Activated B cell treated with CpG ODN at 0.5 μM for 24 hours (primary cell): ENCODE data around the gene OSBPL5. TPM values are rescaled to one million over a fixed set of nuclear protein-coding genes. Genes with fewer than 3 reads are reported as not detected.

Experiments
- ATAC-seq: fragments of 200-7000 bp; cut with Tn5 transposase; one replicate; pipeline ENCODE4 v1.10.0; 2021; ENCODE audit warnings: low read depth, mild to moderate bottlenecking, moderate library complexity
- CTCF ChIA-PET: fragments of 350-600 bp; sonication (Branson Sonifier 250); formaldehyde crosslinking; loops from one replicate; lab custom pipeline; 2021; ENCODE audit warnings: antibody characterized with exemption; lab: Charles Lee
- POLR2A ChIA-PET: fragments of 350-600 bp; sonication (Branson Sonifier 250); formaldehyde crosslinking; loops from one replicate; lab custom pipeline; 2021; ENCODE audit warnings: antibody characterized with exemption; lab: Charles Lee
- DNase-seq: peaks from one replicate; pipeline ENCODE4 v3.0.0; 2022
- H3K27ac Mint-ChIP-seq: one replicate; pipeline ENCODE4 v1.8.0; 2020; ENCODE audit warnings: mixed read lengths
- H3K27me3 Mint-ChIP-seq: one replicate; pipeline ENCODE4 v1.8.0; 2021; ENCODE audit warnings: mixed read lengths
- H3K36me3 Mint-ChIP-seq: one replicate; pipeline ENCODE4 v1.8.0; 2021; ENCODE audit warnings: low read depth, mixed read lengths
- H3K4me1 Mint-ChIP-seq: one replicate; pipeline ENCODE4 v1.8.0; 2021; ENCODE audit warnings: mixed read lengths
- H3K4me3 Mint-ChIP-seq: one replicate; pipeline ENCODE4 v1.8.0; 2020; ENCODE audit warnings: mild to moderate bottlenecking, mixed read lengths
- H3K9me3 Mint-ChIP-seq: one replicate; pipeline ENCODE4 v1.8.0; 2020; ENCODE audit warnings: mixed read lengths
- CTCF ChIP-seq: fragments of 200-600 bp; IDR thresholded peaks from one replicate; pipeline ENCODE4 v1.8.0; 2022; ENCODE audit warnings: antibody characterized with exemption, mild to moderate bottlenecking
- intact Hi-C: fragments of 100-400 bp; cut with micrococcal nuclease; formaldehyde crosslinking; loops from one replicate; pipeline ENCODE4 v1.15.1; 2024
- total RNA-seq: library from RNA; stranded (reverse); gene quantifications from 2 replicates; pipeline ENCODE4 v1.2.3, GENCODE V29; 2022

The OSBPL5 gene
- total RNA-seq, 1 donor from 2014 or later: not detected

- H3K4me1 Mint-ChIP-seq: no peaks in the 10 kb centered on the region
- DNase-seq (no peak), ATAC-seq (no peak)
- TF ChIP-seq CTCF: no peak
- peaks cover 8% of the 10 kb centered on the region for H3K27me3 Mint-ChIP-seq
- H3K9me3 Mint-ChIP-seq: peaks cover 15% of the 10 kb centered on the region
- no peak overlapping the region for H3K4me3 Mint-ChIP-seq
- POLR2A ChIA-PET: no interaction called here
- intact Hi-C loops: no loop called here
- no peak overlapping the region for H3K27ac Mint-ChIP-seq
- no peaks in the 10 kb centered on the region for H3K36me3 Mint-ChIP-seq
- CTCF ChIA-PET: no interaction called here
Measured at GRCh38 chr11:3178349-3178748, 13.2 kb upstream of the OSBPL5 start.

- no peak for ATAC-seq
Measured at GRCh38 chr11:3177931-3178330, 12.8 kb upstream of the OSBPL5 start.

GRCh38 chr11:3176487-3176886 is 11.4 kb upstream of the OSBPL5 start:
- H3K27me3 Mint-ChIP-seq: peaks cover 6% of the 10 kb centered on the region
- POLR2A ChIA-PET: no interaction called here
- peaks cover 15% of the 10 kb centered on the region for H3K9me3 Mint-ChIP-seq
- no peak for ATAC-seq
- intact Hi-C loops: no loop called here
- CTCF ChIA-PET: no interaction called here
- no peaks in the 10 kb centered on the region for H3K4me1 Mint-ChIP-seq
- H3K27ac Mint-ChIP-seq: no peak overlapping the region
- TF ChIP-seq CTCF: no peak
- H3K4me3 Mint-ChIP-seq: no peak overlapping the region
- H3K36me3 Mint-ChIP-seq: no peaks in the 10 kb centered on the region
- DNase-seq: no peak

More at GRCh38 chr11:3177931-3178330, 12.8 kb upstream of the OSBPL5 start:
- no peak for TF ChIP-seq CTCF
- no peaks in the 10 kb centered on the region for H3K4me1 Mint-ChIP-seq
- no peak overlapping the region for H3K4me3 Mint-ChIP-seq
- peaks cover 8% of the 10 kb centered on the region for H3K27me3 Mint-ChIP-seq
- CTCF ChIA-PET: no interaction called here
- H3K9me3 Mint-ChIP-seq: peaks cover 15% of the 10 kb centered on the region
- DNase-seq: no peak
- H3K36me3 Mint-ChIP-seq: no peaks in the 10 kb centered on the region
- no peak overlapping the region for H3K27ac Mint-ChIP-seq
- POLR2A ChIA-PET: no interaction called here
- intact Hi-C loops: no loop called here

- Mint-ChIP-seq H3K27me3 (peaks cover 6% of the 10 kb centered on the region), H3K36me3 (no peaks in the 10 kb centered on the region), H3K27ac (no peak overlapping the region), H3K4me3 (no peak overlapping the region), H3K4me1 (no peaks in the 10 kb centered on the region), H3K9me3 (peaks cover 15% of the 10 kb centered on the region)
- CTCF ChIA-PET: no interaction called here
- POLR2A ChIA-PET: no interaction called here
- intact Hi-C loops: no loop called here
- no peak for ATAC-seq
- DNase-seq: no peak
- no peak for TF ChIP-seq CTCF
Measured at GRCh38 chr11:3175194-3175593, 10.1 kb upstream of the OSBPL5 start.

GRCh38 chr11:3174387-3174786 is 9.3 kb upstream of the OSBPL5 start:
- DNase-seq: no peak
- Mint-ChIP-seq H3K36me3 (no peaks in the 10 kb centered on the region), H3K27ac (no peak overlapping the region), H3K4me3 (no peak overlapping the region), H3K4me1 (no peaks in the 10 kb centered on the region), H3K9me3 (peaks cover 13% of the 10 kb centered on the region), H3K27me3 (peaks cover 9% of the 10 kb centered on the region)
- ChIA-PET CTCF (no interaction called here), POLR2A (no interaction called here)
- ATAC-seq: no peak
- no peak for TF ChIP-seq CTCF
- intact Hi-C loops: no loop called here
